Gastroesophageal sphincter (tissue), 3 donors: ENCODE measurements around the gene IZUMO4.

Experiments
- EP300 ChIP-seq: sonication (generic); formaldehyde crosslinking; IDR thresholded peaks from one replicate; pipeline ENCODE4 v1.6.1; 2017; ENCODE audit warnings: antibody characterized with exemption, mild to moderate bottlenecking
- POLR2A ChIP-seq, 2 donors: fragments of 450-650 bp; IDR thresholded peaks; one replicate each; pipeline ENCODE4 v1.6.1; 2017; ENCODE audit warnings: antibody characterized with exemption in 2 of 2, mild to moderate bottlenecking in 2 of 2, moderate library complexity in 1 of 2
- TF ChIP-seq, protein P1 (sequence below), 4 experiments: fragments of 200-600 bp in 2 of 4; fragments of 450-650 bp in 2 of 4; sonication (generic) in 1 of 4; IDR thresholded peaks; one replicate each; pipeline ENCODE4 v1.5.1; 2017 to 2019; ENCODE audit warnings: antibody characterized with exemption in 4 of 4, mild to moderate bottlenecking in 2 of 4, moderate library complexity in 2 of 4

DNA sequence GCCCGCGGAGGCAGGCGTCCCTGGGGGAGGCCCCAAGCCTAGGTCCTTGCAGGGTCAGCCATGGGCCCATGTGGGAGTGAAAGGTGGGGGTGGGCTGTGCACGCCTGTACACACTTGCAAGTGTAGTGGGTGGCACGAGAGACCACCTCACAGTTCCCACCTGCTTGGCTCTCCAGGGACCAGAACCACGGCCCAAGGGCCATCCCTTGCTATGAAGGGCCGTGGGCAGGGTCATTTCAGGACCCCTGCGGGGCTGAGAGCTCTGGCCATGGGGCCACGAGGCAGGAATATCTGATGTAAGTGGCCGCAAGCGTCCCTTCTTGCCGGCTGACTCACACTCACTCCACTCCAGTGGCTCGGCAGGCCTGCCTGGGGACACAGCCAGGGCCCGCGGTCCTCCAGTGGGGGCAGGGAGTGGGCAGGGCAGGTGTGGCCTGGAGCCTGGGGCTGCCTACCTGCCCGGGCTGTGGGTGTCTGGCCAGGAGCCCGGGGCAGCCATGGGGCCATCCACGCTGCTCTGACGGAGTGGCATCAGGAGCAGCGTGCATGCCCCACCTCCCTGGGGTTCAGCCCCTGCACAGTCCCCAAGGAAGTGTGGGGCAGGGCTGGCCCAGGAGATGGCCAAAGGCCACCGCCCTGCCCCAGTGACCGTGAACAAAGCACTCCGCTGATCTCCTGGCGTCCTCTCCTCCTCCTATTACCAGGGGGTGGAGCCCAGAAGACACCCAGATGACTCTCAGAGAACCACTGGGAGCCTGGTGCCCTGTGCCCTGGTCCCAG is 37.1 kb upstream of the IZUMO4 start:
- TF ChIP-seq, protein P1, sequence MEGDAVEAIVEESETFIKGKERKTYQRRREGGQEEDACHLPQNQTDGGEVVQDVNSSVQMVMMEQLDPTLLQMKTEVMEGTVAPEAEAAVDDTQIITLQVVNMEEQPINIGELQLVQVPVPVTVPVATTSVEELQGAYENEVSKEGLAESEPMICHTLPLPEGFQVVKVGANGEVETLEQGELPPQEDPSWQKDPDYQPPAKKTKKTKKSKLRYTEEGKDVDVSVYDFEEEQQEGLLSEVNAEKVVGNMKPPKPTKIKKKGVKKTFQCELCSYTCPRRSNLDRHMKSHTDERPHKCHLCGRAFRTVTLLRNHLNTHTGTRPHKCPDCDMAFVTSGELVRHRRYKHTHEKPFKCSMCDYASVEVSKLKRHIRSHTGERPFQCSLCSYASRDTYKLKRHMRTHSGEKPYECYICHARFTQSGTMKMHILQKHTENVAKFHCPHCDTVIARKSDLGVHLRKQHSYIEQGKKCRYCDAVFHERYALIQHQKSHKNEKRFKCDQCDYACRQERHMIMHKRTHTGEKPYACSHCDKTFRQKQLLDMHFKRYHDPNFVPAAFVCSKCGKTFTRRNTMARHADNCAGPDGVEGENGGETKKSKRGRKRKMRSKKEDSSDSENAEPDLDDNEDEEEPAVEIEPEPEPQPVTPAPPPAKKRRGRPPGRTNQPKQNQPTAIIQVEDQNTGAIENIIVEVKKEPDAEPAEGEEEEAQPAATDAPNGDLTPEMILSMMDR (IDR thresholded peaks at IDR 0.05), result no peak
- TF ChIP-seq EP300 (no peak), POLR2A (IDR thresholded peaks at IDR 0.05) (peak in 1 of 2 donors; percentile 24)
